ENCODE measurements around the gene MAIP1.

MAIP1 gene

GRCh38 chr2:199989822-199990221 is 34.4 kb downstream of the MAIP1 start:
- DNase-seq (ENCODE audit: low read depth) = no peak

GRCh38 chr2:199991691-199992090 is 36.3 kb downstream of the MAIP1 start:
- no peak for DNase-seq (ENCODE audit: low read depth)

GRCh38 chr2:199992296-199992695 is 36.9 kb downstream of the MAIP1 start:
- no peak for DNase-seq (ENCODE audit: low read depth)

- DNase-seq (ENCODE audit: low read depth) = no peak
These were observed 39.0 kb downstream of the MAIP1 start for GRCh38 chr2:199994371-199994770.

DNA sequence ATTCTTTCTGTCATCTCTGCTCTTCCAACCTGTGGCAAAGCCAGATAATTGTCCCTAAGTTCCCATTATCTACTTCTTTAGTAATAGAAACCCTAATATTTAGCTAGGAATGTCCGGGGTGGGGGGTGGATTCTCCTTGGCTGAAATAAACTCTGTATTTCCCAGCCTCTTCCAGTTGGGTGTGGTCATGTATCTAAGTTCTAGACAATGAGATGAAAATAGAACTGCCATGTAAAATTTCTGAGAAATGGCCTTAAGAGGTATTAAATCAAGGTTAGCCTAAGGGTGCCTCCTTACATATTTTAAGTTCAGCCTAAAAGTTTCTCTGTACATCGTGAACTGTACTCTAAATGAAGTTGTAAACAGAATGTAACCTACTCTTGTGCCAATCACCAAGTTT is 39.5 kb downstream of the MAIP1 start:
- no peak for DNase-seq (ENCODE audit: low read depth)

- DNase-seq (ENCODE audit: low read depth) = no peak
These were observed 41.9 kb downstream of the MAIP1 start for GRCh38 chr2:199997296-199997695.

GRCh38 chr2:199999166-199999565 is 43.8 kb downstream of the MAIP1 start:
- no peak for DNase-seq (ENCODE audit: low read depth)

DNA sequence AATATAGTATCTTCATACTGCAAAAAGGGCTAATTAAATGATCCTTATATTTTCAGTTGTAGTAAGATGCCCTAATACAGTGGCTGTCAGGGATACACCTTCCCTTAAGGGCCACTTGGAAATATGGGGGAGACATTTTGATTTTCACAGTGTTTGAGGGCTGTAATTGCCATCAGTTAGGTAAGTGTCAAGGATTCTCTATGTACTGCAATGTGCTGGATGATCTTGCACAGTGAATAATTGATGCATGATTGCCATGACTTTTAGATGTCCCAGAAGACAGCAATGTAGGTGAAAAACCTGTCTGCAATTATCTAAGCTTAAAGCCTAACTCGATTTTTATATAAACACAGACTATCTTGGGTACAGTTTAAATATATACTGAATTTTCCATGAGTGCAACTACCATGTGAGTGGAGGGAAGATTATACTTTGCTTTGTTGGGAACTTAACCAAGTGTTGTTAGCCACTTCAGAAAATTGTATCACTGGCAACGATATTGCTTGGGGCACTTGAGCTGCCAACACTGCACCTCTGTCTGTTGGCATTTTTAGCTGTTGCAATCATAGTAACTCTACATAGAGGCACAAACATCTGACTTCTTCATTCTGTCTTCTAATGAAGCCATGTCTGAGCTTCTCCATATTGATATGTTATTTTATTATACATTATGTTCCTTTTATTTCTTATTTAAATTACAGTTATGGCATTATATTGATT is 45.2 kb downstream of the MAIP1 start:
- no peak for DNase-seq (ENCODE audit: low read depth)

- no peak for DNase-seq (ENCODE audit: low read depth)
These were observed 48.1 kb downstream of the MAIP1 start for GRCh38 chr2:200003444-200003843.

DNA sequence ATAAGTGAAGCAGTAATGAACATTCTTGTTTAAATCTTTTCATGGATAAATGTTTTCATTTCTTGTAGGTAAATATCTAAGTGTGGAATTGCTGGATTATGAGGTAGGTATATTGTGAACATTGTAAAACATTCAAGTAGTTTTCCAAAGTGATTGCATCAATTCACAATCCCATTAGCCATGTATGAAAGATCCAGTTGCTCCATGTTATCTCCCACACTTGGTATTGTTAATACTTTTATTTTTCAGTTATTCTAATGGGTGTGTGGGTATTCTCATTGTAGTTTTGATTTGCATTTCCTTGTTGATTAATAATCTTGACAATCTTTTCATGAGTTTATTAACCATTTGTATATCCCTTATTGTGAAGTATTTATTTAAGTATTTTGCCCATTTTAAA is 50.3 kb downstream of the MAIP1 start:
- no peak for DNase-seq (ENCODE audit: low read depth)

- no peak for DNase-seq (ENCODE audit: low read depth)
These were observed 51.9 kb downstream of the MAIP1 start for GRCh38 chr2:200007306-200007705.

- DNase-seq (ENCODE audit: low read depth) = no peak
These were observed 57.0 kb downstream of the MAIP1 start for GRCh38 chr2:200012401-200012800.
